Peyer's patch (tissue), 4 donors: ENCODE data around the gene AGFG1.

ENCODE experiments used
- CTCF ChIP-seq, 6 experiments: fragments of 450-650 bp in 4 of 6; fragments of 200-600 bp in 2 of 6; sonication (generic) in 1 of 6; IDR thresholded peaks; one replicate each; pipeline ENCODE4 v1.5.1; 2017 to 2019; ENCODE audit warnings: antibody characterized with exemption in 6 of 6, mild to moderate bottlenecking in 3 of 6, moderate library complexity in 1 of 6
- POLR2A ChIP-seq, 2 donors: fragments of 450-650 bp; IDR thresholded peaks; one replicate each; pipeline ENCODE4 v1.5.1; 2017; ENCODE audit warnings: antibody characterized with exemption in 2 of 2, mild to moderate bottlenecking in 2 of 2, moderate library complexity in 2 of 2

GRCh38 chr2:227466887-227467600 lies 4.9 kb upstream of the AGFG1 start:
- TF ChIP-seq POLR2A (IDR thresholded peaks at IDR 0.05) (no peak), CTCF (IDR thresholded peaks at IDR 0.05) (no peak)
